ENCODE measurements around the gene MIX23. TPM values are rescaled to one million over a fixed set of nuclear protein-coding genes. Genes with fewer than 3 reads are reported as not detected.

MIX23 gene
- total RNA-seq, 1 donor from 2014 or later = 14.2 TPM

- H3K36me3 ChIP-seq = no peaks in the 10 kb centered on the region
- no peak for DNase-seq (ENCODE audit: extremely low spot score in 2 of 2)
- H3K4me3 ChIP-seq = peak overlapping the region in 1 of 2 donors; percentile 30
- H3K27ac ChIP-seq = no peak overlapping the region
- no peaks in the 10 kb centered on the region for H3K9me3 ChIP-seq
- H3K4me1 ChIP-seq = no peaks in the 10 kb centered on the region
- no peak for TF ChIP-seq POLR2A (IDR thresholded peaks at IDR 0.05)
- intact Hi-C loops (cut with DNase I) = no loop called here
- H3K27me3 ChIP-seq = no peaks in the 10 kb centered on the region
Observed at GRCh38 chr3:122325769-122326168, 57.3 kb downstream of the MIX23 start.

GRCh38 chr3:122324871-122325323, 58.1 kb downstream of the MIX23 start, which contains the start of gene CSTA:
Gene CSTA (plus strand): TSS chr3:122325248. CDS start chr3:122325293, 45 bp downstream.
- H3K27ac ChIP-seq = no peak within 1 kb of the TSS
- DNase-seq (ENCODE audit: extremely low spot score in 2 of 2) = no peak
- H3K27me3 ChIP-seq = no peaks in the 10 kb centered on the region
- H3K9me3 ChIP-seq = no peaks in the 10 kb centered on the region
- no peaks in the 10 kb centered on the region for H3K4me1 ChIP-seq
- H3K36me3 ChIP-seq = no peaks in the 10 kb centered on the region
- intact Hi-C loops (cut with DNase I) = no loop called here
- peak within 1 kb of the TSS in 1 of 2 donors; percentile 30 for H3K4me3 ChIP-seq
- TF ChIP-seq POLR2A (IDR thresholded peaks at IDR 0.05) (no peak), POLR2AphosphoS5 (IDR thresholded peaks at IDR 0.05; ENCODE audit: insufficient read depth in 1 of 2, low read depth in 1 of 2) (peak in 1 of 2 donors; percentile 71)

- H3K27me3 ChIP-seq = no peaks in the 10 kb centered on the region
- no peaks in the 10 kb centered on the region for H3K4me1 ChIP-seq
- no peak for DNase-seq (ENCODE audit: extremely low spot score in 2 of 2)
- intact Hi-C loops (cut with DNase I) = no loop called here
- H3K4me3 ChIP-seq = no peak overlapping the region
- no peak overlapping the region for H3K27ac ChIP-seq
- no peak for TF ChIP-seq POLR2AphosphoS5 (IDR thresholded peaks at IDR 0.05; ENCODE audit: insufficient read depth in 1 of 2, low read depth in 1 of 2)
- TF ChIP-seq CTCF (IDR thresholded peaks at IDR 0.05) = no peak
- TF ChIP-seq POLR2A (IDR thresholded peaks at IDR 0.05) = no peak
- no peaks in the 10 kb centered on the region for H3K36me3 ChIP-seq
- no peaks in the 10 kb centered on the region for H3K9me3 ChIP-seq
Observed at GRCh38 chr3:122322095-122323075, 60.6 kb downstream of the MIX23 start.

- intact Hi-C loops (cut with DNase I) = no loop called here
- no peak for TF ChIP-seq CTCF (IDR thresholded peaks at IDR 0.05)
- peak in 1 of 2 donors; percentile 71 for TF ChIP-seq POLR2AphosphoS5 (IDR thresholded peaks at IDR 0.05; ENCODE audit: insufficient read depth in 1 of 2, low read depth in 1 of 2)
- Histone ChIP-seq H3K4me3 (no peak overlapping the region), H3K36me3 (no peaks in the 10 kb centered on the region), H3K9me3 (no peaks in the 10 kb centered on the region), H3K27ac (no peak overlapping the region), H3K4me1 (peaks cover 11% of the 10 kb centered on the region), H3K27me3 (no peaks in the 10 kb centered on the region)
- DNase-seq (ENCODE audit: extremely low spot score in 2 of 2) = no peak
Observed at GRCh38 chr3:122318620-122319019, 64.4 kb downstream of the MIX23 start.

GRCh38 chr3:122316368-122316767, 66.7 kb downstream of the MIX23 start:
- no peak for DNase-seq (ENCODE audit: extremely low spot score in 2 of 2)
- intact Hi-C loops (cut with DNase I) = no loop called here
- Histone ChIP-seq H3K27ac (no peak overlapping the region), H3K4me1 (peaks cover 12% of the 10 kb centered on the region), H3K9me3 (no peaks in the 10 kb centered on the region), H3K4me3 (no peak overlapping the region), H3K27me3 (no peaks in the 10 kb centered on the region), H3K36me3 (no peaks in the 10 kb centered on the region)
- no peak for TF ChIP-seq POLR2A (IDR thresholded peaks at IDR 0.05)
- no peak for TF ChIP-seq POLR2AphosphoS5 (IDR thresholded peaks at IDR 0.05; ENCODE audit: insufficient read depth in 1 of 2, low read depth in 1 of 2)
- no peak for TF ChIP-seq CTCF (IDR thresholded peaks at IDR 0.05)

GRCh38 chr3:122315619-122316018, 67.4 kb downstream of the MIX23 start:
- TF ChIP-seq POLR2AphosphoS5 (IDR thresholded peaks at IDR 0.05; ENCODE audit: insufficient read depth in 1 of 2, low read depth in 1 of 2) = no peak
- no peak for TF ChIP-seq CTCF (IDR thresholded peaks at IDR 0.05)
- TF ChIP-seq POLR2A (IDR thresholded peaks at IDR 0.05) = no peak
- H3K27ac ChIP-seq = no peak overlapping the region
- no peaks in the 10 kb centered on the region for H3K9me3 ChIP-seq
- H3K4me1 ChIP-seq = peaks cover 12% of the 10 kb centered on the region
- no peaks in the 10 kb centered on the region for H3K36me3 ChIP-seq
- intact Hi-C loops (cut with DNase I) = no loop called here
- no peak for DNase-seq (ENCODE audit: extremely low spot score in 2 of 2)
- no peaks in the 10 kb centered on the region for H3K27me3 ChIP-seq
- H3K4me3 ChIP-seq = no peak overlapping the region
